AG20443 (cell line): ENCODE data around the gene ICAM2.
A peak's percentile ranks its signal among the peaks of the same experiment; 100 is the strongest.
"Not testable (repeated sequence)": the region's sequence is repeated elsewhere in the genome, so short reads cannot be mapped to it uniquely, and the experiment has no call there.

ENCODE experiments used
- DNase-seq: peaks from one replicate; pipeline ENCODE4 v3.0.0; 2012; ENCODE audit warnings: low spot score, mixed read lengths

The ICAM2 gene

GRCh38 chr17:63997341-63998048, 22.9 kb downstream of the ICAM2 start:
- no peak for DNase-seq

- DNase-seq, result no peak
These were observed 23.8 kb downstream of the ICAM2 start for GRCh38 chr17:63996430-63997182.

- DNase-seq, result no peak
These were observed 24.8 kb downstream of the ICAM2 start for GRCh38 chr17:63995626-63996025.

- no peak for DNase-seq
These were observed 27.0 kb downstream of the ICAM2 start for GRCh38 chr17:63993368-63993985.

GRCh38 chr17:63991611-63992010, 28.8 kb downstream of the ICAM2 start:
- no peak for DNase-seq

- DNase-seq, result no peak
These were observed 30.6 kb downstream of the ICAM2 start for GRCh38 chr17:63989622-63990345.

- peak; percentile 36 for DNase-seq
These were observed 31.5 kb downstream of the ICAM2 start for GRCh38 chr17:63988741-63989621.

- no peak for DNase-seq
These were observed 32.3 kb downstream of the ICAM2 start for GRCh38 chr17:63988127-63988478.

- no peak for DNase-seq
These were observed 33.0 kb downstream of the ICAM2 start for GRCh38 chr17:63987221-63988126.

GRCh38 chr17:63986821-63987220, 33.6 kb downstream of the ICAM2 start:
- DNase-seq, result no peak

- no peak for DNase-seq
These were observed 34.9 kb downstream of the ICAM2 start for GRCh38 chr17:63985387-63986140.

- peak; percentile 91 for DNase-seq
These were observed 35.6 kb downstream of the ICAM2 start for GRCh38 chr17:63984651-63985386.

- DNase-seq, result peak; percentile 48
These were observed 36.2 kb downstream of the ICAM2 start for GRCh38 chr17:63984236-63984635.

- DNase-seq, result no peak
These were observed 37.1 kb downstream of the ICAM2 start for GRCh38 chr17:63983320-63983719.

- not testable (repeated sequence) for DNase-seq
These were observed 37.8 kb downstream of the ICAM2 start for GRCh38 chr17:63982641-63983040.

GRCh38 chr17:63978272-63979200, 41.9 kb downstream of the ICAM2 start:
- no peak for DNase-seq

- no peak for DNase-seq
These were observed 43.7 kb downstream of the ICAM2 start for GRCh38 chr17:63976702-63977101.
